Activated naive CD8-positive, alpha-beta T cell treated with anti-CD3 and anti-CD28 coated beads, Interleukin-2, amount 50 U/mL, for 16 hours (primary cell): ENCODE data around the gene KCMF1.

Source experiments
- DNase-seq: peaks from one replicate; pipeline ENCODE4 v3.0.0-alpha.2; 2020; ENCODE audit warnings: low read depth, low spot score

KCMF1 gene

DNA sequence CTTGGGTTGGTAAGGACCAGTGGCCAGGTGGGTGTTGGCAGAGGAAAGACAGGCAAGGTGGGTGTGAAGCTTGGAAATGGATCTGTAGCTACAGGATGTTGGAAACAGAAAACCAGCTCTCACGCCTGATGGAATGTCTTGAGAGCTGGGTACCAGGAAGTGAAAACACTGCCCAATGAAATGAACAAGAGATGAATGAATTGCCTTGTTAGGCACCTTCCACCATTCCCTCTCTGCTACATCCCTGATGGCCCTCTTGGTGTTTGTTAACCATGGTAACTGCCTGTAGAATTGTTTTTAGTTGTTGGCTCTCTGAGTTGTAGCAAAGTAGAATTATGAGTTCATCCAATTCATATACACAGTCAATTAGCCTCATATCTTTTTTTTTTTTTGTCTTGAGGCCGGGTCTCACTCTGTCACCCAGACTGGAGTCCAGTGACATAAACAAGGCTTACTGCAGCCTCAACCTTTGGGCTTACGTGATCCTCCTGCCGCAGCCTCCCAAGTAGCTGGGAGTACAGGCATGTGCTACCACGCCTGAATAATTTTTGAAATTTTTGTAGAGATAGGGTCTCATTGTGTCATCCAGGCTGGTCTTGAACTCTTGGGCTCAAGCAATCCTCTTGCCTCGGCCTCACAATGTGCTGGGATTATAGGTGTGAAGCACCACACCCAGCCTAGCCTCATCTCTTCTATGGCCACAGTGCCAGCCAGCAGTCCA lies 9.5 kb downstream of the KCMF1 start:
- no peak for DNase-seq

DNA sequence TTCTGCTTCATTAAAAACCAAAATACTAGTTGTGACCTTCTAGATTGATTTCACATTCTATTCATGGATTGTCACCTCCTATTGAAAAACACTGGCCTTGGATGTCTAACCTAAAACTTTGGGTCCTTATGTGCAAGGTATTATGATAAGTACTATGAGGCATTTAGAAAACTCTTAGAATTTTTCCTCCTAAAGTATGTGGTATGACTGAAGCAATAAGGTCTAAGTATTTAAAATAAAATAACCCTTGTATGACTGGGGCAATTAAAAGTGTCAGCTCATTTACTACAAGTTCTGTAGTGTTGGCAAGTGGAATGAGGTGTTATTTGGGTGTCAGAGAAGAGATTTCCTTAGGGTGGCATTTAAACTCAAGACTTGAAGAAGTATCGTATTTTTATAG lies 15.1 kb downstream of the KCMF1 start:
- no peak for DNase-seq

DNA sequence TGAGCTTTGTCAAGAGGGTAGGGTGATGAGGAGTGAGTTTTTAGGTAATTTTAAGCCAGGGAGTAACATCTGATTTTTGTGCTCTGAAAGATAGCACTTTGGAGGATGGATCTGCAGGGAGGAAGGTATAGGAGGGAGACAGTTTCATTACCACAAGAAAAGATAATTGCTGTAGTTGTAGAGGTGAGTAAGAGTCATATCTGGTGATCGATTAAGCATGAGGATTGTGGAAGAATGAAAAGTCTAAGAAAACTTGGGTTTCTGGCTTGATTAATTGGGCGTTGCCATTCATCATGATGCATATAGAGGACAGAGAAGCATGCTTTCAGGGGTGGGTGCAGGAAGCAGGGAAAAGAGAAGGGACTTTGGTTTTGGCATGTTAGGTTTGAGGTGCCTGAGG lies 18.5 kb downstream of the KCMF1 start:
- DNase-seq, result no peak

GRCh38 chr2:84989927-84990326 lies 19.0 kb downstream of the KCMF1 start:
- no peak for DNase-seq

- DNase-seq, result no peak
These were observed 20.6 kb downstream of the KCMF1 start for GRCh38 chr2:84991404-84992160.

- DNase-seq, result no peak
These were observed 24.9 kb downstream of the KCMF1 start for GRCh38 chr2:84995826-84996225.

DNA sequence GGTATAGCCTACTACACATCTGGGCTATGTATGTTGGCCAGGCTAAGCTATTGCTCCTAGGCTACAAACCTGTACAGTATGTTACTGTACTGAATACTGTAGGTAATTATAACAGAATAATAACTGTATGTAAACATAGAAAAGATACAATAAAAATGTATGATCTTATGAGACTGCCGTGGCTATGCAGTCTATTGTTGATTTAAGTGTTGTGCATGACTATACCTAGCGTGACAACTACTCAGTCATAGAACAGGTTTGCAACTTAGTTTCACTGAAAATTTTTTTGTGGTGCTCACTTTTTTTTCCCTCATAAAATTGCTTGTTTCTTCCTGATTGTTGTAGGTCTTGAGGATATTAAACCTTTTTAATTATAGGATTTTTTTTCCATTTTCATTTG lies 25.9 kb downstream of the KCMF1 start:
- no peak for DNase-seq

DNA sequence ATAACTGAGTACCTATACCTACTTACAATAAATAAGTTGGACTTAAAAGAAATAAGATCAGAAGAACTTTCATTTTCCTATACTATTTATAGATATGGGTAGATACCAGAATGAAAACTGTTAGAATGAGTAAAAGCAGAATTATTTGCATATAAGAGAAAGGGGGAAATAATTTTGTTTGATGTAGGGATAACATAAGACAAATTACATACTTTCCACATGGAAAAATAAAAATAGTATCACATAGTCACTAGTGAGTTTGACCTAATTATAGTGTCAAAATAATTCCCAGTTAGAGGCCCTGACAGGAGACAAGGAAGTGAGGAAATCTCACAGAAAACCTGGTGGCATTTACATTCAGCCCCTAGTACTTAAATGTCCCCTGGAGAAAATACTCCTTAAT lies 28.6 kb downstream of the KCMF1 start:
- no peak for DNase-seq

- DNase-seq, result no peak
These were observed 30.6 kb downstream of the KCMF1 start for GRCh38 chr2:85001595-85001994.

- DNase-seq, result no peak
These were observed 31.6 kb downstream of the KCMF1 start for GRCh38 chr2:85002534-85002933.

GRCh38 chr2:85008252-85008651 lies 37.3 kb downstream of the KCMF1 start:
- no peak for DNase-seq

GRCh38 chr2:85009019-85009618 lies 38.2 kb downstream of the KCMF1 start:
- no peak for DNase-seq

GRCh38 chr2:85010404-85010803 lies 39.4 kb downstream of the KCMF1 start:
- DNase-seq, result no peak

DNA sequence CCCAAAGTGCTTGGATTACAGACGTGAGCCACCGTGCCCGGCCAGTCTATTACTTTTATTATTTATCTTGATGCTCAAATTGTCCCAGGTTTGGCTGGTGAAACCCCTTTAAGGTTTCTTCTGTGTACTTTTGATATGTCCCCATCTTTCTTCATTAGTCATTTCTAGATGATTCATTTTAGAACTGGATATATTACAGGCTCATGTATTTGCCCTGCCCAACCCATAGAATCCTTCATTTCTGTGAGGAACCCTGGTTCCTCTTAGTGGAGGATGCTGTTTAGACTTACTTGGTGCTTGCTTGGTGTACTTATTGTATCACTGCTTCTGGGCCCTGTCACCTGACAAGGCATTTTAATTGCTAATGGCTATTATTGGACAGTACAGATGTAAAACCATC lies 40.1 kb downstream of the KCMF1 start:
- no peak for DNase-seq

- DNase-seq, result no peak
These were observed 40.8 kb downstream of the KCMF1 start for GRCh38 chr2:85011747-85012146.

DNA sequence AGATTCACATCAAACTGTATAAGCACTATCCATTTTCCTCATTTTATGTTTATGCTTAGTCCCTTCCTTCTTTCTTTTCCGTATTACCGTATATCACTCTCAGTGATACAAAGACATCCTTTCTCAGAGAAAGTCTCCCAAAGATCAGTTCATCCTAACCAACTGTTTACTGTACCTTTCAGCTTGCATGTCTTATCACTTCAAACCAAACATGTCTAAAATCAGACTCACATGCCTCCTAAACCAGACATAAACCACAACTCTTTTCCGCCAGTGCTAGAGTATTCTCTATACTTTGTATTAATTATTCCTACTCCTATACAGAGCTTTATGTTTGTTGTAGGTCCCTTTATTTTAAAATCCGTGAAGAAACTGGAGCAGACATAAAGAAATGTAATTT lies 41.5 kb downstream of the KCMF1 start:
- no peak for DNase-seq

DNA sequence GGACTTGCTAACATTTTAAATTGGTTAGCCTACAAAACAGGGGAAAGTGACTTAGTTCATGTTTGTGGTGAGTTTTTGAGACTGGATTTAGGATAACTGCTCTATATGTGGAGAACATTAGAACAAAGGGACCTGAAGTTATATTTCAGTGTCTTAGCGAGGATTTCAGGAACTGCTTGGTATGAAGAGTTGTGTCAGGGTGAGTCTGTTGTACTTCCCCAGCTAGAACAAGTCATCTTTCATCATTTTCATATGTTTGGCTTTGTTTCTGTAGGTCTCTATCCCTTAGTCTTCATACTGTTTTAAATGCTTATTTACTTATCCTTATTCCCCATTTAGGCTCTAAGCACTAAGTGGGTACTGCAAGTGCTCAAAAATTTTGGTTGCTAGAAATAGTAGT lies 41.9 kb downstream of the KCMF1 start:
- DNase-seq, result no peak

GRCh38 chr2:85015653-85016360 lies 44.8 kb downstream of the KCMF1 start:
- no peak for DNase-seq

GRCh38 chr2:85016446-85016845 lies 45.5 kb downstream of the KCMF1 start:
- DNase-seq, result no peak

GRCh38 chr2:85017411-85018048 lies 46.6 kb downstream of the KCMF1 start:
- DNase-seq, result no peak

- DNase-seq, result no peak
These were observed 47.1 kb downstream of the KCMF1 start for GRCh38 chr2:85018049-85018447.

DNA sequence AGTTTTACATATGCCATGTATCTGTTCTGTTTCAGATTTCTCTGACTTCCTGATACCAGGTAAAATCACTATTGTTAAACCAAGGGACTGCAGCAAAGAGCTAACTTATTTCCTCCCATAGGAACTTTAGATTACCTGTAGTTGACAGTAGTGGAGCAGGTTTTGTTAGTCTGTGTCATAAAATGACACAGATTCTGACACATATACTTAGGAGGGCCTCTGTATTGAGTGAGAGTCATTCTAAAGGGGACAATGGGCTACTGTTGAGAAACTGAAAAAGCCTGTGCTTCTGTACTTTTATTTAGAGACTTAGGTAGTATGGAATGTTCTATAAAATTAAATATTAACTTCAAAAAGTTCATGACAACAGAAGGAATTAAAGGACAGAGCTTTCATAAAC lies 48.2 kb downstream of the KCMF1 start:
- DNase-seq, result no peak
